ENCODE measurements around the gene PTGIS.

PTGIS gene

DNA sequence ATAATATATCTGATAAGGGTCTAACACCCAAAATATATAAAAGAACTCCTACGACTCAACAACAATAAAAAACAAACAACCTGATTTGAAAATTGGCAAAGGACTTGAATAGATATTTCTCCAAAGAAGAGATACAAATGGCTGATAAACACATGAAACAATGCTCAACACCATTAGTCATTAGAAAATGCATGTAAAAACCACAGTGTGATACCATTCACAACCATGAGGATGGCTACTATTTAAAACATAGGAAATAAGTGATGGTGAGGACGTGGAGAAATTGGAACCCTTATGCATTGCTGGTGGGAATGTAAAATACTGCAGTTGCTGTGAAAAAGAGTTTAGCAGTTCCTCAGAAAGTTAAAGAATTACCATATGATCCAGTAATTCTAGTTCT is 41.4 kb downstream of the PTGIS start:
- no peak for DNase-seq

DNA sequence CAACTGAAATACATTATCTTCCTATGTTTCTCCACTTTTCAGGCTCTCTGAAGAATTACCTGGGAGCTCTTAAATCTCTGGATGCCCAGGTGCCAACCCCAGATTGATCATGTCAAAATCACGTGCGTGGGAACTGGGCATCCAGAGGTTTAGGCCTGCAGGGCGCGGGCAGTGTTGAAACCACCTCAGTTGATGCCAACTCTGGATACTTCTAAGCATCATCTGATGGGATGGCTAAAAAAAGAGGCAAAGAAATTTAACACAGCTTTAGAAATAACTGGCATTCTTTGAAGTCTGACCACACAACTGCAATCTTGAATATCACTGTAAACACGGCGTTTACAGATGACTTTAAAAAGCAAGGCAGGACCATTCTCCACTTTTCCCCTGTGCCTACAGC is 41.9 kb downstream of the PTGIS start:
- DNase-seq: no peak

DNA sequence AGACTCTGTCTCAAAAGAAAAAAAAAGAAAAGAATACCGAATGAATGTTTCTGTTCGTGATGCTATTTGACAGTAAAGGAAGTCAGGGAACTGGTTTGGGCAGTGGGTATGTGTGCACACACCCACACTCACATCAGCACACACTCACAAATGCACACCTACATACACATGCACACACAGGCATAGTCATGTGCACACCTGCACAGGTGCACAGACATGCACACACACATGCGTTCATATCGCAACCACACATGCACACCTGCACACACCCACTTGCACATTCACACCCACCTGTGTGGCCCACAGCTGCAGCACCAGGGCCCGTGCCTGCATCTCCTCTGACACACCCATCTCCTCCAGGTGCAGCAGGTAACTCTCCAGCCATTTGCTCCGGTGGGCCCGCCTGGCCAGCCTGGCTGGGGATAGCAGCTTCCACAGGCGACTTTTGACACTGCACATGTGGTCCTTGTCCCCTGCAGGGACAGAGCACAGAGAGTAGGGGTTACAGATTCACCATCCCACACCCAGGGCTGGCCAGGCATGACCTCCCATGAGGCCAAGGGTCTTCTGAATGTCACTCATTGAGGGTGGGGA is 44.1 kb downstream of the PTGIS start:
- no peak for DNase-seq

DNA sequence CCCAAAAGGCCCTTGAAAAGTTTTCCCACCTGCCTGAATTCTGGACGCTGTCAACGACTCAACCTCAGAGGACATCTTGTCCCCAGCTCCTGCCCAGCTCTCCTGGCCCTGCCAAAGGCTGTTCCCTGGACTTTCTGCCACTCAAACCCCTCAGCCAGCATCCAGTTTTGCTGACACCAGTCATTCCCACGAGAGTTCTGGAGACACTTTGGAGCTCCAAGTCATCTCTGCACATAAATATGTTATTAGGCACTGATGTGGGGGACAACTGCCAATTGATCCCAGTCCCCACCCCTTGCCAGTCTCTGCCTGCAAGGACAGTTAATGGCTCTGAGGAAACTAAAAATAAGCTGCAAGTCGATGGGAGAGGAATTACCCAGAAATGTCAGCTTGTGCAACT is 46.6 kb downstream of the PTGIS start:
- DNase-seq: no peak

DNA sequence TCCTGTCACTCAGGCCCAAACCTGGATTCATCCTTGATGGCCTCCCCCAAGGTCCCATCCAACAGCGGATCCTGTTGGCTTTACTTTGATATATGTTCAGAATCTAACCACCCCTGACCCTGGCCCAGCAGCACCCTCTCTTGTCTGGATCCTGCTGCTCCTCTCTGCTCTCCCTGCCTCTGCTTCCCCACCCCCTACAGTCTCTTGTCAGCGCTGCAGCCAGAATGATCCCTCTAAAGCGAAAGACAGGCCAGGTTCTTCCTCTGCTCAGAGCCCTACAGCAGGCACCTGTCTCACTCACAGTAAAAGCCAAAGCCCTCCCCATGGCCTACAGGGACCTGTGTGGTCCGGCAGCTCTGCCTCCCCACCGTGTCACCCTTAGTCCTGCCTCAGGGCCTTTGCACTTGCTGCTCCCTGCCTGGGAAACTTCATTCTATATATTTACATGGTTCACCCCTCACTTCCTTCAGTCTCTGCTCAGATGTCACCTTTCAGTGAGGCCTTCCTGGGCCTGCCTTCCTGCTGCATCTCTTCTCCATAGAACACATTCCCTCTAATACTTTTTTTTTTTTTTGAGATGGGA is 48.1 kb downstream of the PTGIS start:
- no peak for DNase-seq

DNA sequence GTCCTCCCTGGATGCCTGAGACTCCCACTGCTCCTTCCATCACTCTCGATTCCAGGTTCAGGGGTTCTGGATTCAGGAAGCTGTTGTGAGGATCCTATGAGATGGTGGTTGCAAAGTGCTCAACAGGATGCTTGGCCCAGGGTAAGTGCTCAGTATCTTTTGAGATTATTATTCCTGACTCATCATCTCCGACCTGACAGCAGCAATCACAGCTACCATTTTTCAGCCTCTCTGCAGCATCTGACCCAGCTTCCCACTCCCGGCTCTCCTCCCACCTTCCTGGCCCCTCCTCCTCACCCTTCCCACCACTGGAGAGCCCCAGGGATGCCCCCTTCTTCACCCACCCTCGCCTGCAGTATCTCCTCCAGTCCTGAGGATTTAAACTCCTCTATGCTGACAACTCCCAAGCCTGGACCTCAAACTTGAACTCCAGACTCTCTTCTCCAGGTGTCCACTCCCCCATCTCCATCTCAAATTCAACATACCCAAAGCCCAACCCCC is 48.7 kb downstream of the PTGIS start:
- no peak for DNase-seq

DNA sequence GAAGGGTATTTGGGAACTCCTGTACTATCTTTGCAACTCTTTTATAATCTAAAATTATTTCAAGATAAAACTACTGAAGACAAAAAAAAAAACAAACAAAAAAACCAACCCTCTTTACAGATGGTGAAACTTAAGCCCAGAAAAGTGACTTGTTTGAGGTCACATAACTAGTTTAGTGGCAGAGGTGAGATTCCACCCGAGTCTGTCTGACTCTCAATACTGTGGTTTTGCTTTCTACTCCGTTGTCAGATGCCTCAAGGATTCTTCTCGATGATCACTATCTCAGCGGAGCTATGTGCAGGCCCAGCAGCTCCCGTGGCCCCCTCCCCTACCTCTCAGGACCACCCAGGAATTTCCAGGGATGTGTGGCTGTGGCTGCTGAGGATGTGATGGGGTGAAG is 49.4 kb downstream of the PTGIS start:
- DNase-seq: no peak

- no peak for DNase-seq
These were observed 50.2 kb downstream of the PTGIS start for GRCh38 chr20:49517805-49518100.

DNA sequence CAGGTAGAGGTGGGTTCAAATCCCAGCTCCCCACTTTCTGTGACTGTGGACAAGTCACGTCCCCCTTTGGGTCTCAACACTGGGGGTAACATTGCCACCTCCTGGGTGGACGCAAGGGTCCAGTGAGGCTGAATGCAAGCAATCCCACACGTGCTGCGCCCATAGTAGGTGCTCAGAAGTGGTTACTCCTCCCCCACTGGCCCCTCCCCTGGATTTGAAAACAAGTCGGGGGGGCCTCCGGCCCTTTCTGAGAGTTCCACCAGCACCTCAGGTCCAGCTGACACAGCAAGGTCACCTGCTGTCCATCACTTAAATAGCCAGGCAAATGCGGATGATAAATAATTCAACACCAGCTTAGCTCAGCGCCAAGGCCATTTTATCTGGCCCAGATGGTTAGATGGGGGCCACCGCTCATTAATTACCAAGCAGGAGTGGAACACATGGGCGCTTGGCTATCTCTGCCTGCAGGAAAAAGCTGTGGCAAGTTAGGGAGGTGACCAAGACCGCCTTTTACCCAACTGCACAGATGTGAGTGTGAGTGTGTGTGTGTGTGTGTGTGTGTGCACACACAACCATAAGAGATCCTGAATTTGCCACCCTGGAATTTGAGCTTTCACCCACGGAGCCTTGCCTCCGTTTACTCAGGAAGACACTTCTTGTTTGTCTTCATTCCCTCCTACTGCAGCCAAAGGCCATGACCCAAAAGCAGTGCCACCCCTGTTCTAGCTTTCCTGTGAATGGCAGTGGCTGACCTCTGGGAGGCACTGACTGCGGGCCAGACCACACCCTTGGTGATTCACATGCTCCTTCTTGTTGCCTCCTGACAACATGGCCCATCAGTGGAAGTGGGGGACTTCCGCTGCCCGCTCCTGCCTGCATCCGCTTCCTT is 50.8 kb downstream of the PTGIS start:
- DNase-seq: no peak

- no peak for DNase-seq
These were observed 52.4 kb downstream of the PTGIS start for GRCh38 chr20:49515586-49515985.

DNA sequence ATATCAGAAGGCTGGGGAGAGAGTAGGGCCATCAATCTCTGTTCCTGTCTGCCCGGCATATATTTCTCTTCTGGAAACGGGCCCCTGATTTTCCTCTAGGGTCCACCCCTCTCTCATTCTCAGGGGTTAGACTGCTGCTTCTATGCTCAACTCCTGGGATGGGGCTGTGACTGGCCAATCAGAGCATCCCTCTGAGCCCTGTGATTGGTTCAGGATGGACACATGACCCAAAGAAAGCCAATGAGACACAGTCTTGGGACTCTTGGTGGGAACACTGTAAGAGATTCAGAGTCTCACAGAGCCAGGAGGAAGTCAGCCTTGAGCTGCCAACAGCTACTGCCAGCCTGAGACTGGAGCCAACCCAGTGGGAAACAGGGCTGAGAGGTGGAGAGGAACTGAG is 54.4 kb downstream of the PTGIS start:
- no peak for DNase-seq

DNA sequence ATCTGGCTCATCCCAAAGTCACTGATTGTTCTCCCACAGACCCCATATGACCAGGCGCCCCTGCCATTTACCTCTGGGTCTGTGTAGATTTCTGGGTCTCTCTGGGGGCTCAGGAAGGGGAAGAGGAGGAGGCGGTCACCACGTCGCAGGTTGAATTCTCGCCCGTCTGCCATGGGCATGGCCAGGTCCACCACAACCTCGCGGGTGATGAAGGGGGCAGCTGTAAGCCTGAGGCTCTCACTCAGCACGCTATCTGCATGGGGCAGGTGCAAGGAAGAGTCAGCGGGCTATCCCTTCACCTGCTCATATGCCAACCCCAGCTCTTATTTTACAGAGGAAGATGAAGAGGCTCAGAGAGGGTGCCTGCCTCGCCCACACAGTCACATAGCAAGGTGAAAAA is 54.9 kb downstream of the PTGIS start:
- no peak for DNase-seq

DNA sequence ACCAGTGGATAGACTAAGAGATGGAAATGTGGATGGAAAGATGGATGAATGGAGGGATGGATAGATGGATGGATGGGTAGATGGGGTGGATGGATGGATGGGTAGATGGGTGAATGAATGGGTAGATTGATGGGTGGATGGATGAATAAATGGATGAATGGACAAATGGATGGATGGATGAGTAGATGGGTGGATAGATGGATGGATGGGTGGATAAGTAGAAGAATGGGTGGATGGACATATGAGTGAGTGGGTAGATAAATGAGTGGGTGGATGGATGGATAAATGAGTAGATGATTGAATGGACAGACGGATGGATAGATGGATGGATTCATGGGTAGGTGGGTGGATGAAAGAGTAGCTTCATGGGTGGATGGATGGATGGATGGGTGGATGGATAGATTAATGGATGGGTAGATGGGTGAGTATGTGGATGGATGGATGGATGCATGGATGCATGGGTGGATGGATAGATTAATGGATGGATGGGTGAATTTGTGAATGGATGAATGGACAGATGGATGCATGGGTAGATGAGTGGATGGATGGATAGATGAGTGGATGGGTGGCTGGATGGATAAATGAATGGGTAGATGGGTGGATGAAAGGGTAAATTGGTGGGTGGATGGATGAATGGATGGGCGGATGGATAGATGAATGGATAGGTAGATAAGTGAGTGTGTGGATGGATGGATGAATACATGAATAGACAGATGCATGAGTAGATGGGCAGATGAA is 56.0 kb downstream of the PTGIS start:
- no peak for DNase-seq

DNA sequence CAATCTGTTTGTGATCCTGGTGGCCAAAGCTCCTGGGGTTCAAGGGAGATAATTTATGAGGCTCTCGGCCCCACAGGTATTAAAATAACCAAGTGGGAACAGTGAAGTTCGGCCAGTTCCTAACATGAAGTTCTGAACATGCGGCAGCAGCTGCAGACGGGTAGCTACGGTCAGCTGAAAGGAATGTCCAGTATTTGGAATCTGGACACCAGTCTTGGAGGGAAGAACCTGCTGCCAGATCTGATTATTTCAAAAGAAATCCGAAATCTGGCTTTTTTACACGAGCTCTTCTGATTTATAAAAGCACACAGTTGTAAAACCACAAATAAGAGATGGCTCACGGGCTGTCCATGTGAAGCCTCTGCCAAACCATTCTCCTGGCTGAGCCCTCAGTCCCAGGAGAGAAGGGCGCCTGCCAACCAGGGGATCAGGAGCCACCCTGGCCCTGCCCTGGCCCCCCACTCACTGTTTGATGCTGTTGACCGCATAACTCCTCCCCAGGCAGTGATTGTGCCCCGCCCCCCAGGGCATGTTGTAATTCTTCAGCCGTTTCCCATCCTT is 57.3 kb downstream of the PTGIS start:
- DNase-seq: no peak

GRCh38 chr20:49508435-49509199 is 59.3 kb downstream of the PTGIS start:
- DNase-seq: peak in 3 of 14 donors; percentile 2 to 52 (median 38)

DNA sequence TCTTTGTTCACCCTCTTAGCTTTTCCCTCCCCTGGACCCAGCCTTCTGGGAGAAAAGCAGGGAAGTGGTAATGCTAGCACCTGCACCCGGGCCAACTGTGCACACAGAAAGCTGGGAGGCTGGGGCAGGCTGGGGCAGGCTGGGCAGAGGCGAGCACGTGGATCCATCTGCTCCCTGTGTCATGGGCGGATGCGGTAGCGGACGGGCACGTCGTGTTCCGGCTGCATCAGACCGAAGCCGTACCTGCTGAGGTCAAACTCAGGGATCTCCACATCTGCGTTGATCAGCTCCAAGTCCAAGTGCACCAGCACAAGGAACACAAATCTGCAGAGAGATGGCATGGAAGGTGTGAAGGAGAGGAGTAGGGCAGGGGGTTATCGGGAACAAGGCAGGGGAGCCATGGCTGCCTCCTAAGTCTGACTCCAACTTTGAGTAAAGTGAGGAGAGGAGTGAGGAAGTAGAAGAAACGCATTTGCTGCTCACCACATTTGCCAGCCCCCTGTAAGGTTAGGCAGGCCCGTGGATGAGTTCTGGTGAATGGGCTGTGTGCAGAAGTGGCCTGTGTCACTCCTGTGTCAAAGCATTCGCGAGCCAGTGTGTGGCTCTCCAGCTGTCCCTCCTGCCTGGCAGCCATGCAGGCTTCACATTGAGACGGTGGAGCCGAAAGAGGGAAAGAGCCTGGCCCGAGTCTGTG is 60.0 kb downstream of the PTGIS start:
- DNase-seq: no peak

DNA sequence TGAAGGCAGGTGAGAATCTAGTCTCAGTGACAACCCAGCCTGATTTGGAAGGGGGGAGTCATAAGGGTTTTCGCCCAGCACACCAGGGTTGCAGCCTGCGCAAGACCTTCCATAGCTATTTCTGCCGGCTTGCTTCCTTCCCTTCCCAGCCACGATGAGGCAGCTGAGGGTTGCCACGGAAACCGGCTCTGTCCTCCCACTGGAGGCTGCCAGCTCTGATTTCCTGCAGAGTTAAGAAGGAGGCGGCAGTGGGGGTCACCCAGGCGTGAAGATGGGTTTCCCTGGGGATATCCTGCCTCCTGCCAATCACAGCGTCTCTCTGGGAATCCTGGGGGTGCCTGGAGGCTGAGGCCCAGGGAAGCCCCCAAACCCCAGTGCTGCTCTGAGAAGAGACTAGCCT is 62.4 kb downstream of the PTGIS start:
- peak in 6 of 14 donors; percentile 6 to 59 (median 12) for DNase-seq

GRCh38 chr20:49503176-49503575 is 64.8 kb downstream of the PTGIS start:
- no peak for DNase-seq

DNA sequence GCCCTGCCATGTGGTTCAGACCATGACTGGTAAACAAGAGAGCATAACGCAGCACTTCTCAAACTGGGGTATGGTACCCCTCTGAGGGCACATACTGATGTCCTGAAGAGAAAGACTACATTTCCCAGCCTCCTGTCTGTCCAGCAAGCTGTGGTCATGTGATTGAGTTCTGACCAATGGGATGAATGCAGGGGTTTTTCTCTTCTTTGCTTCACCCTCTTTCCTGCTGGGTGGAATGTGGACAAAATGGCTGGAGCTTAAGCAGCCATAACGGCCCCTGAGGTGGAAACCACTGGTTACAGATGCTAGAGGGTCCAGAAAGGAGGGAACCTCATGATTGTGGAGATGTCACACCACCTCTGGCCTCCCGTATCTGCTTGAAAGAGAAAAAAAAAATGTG is 66.0 kb downstream of the PTGIS start:
- DNase-seq: no peak

GRCh38 chr20:49497398-49497669 is 70.6 kb downstream of the PTGIS start:
- DNase-seq: no peak

- DNase-seq: no peak
These were observed 71.2 kb downstream of the PTGIS start for GRCh38 chr20:49496553-49497397.

All from C1 segment of cervical spinal cord (tissue), 14 donors.